BLaER1 (cell line): ENCODE data around the gene CCDC120.

ENCODE experiments used
- H3K27ac ChIP-seq: shearing (Covaris generic); formaldehyde crosslinking; 2 replicates; pipeline ENCODE4 v1.8.1; 2022
- H3K27me3 ChIP-seq: shearing (Covaris generic); formaldehyde crosslinking; 2 replicates; pipeline ENCODE4 v1.8.1; 2022
- H3K36me3 ChIP-seq: shearing (Covaris generic); formaldehyde crosslinking; 2 replicates; pipeline ENCODE4 v1.8.1; 2022
- H3K4me1 ChIP-seq: shearing (Covaris generic); formaldehyde crosslinking; 2 replicates; pipeline ENCODE4 v1.8.1; 2022
- H3K4me2 ChIP-seq: shearing (Covaris generic); formaldehyde crosslinking; 2 replicates; pipeline ENCODE4 v1.8.1; 2022
- H3K4me3 ChIP-seq: shearing (Covaris generic); formaldehyde crosslinking; 2 replicates; pipeline ENCODE4 v1.8.1; 2022
- H3K9ac ChIP-seq: shearing (Covaris generic); formaldehyde crosslinking; 2 replicates; pipeline ENCODE4 v1.8.1; 2022
- H3K9me3 ChIP-seq: shearing (Covaris generic); formaldehyde crosslinking; 2 replicates; pipeline ENCODE4 v1.8.1; 2022
- H4K20me1 ChIP-seq: shearing (Covaris generic); formaldehyde crosslinking; 2 replicates; pipeline ENCODE4 v1.8.1; 2022
- Cebpa-rat ChIP-seq: shearing (Covaris generic); IDR thresholded peaks from 2 replicates; pipeline ENCODE4 v1.8.1; 2022

CCDC120 gene

GRCh38 chrX:49060914-49061313 lies 2.1 kb downstream of the CCDC120 start:
- no peak overlapping the region for H3K27ac ChIP-seq
- H3K36me3 ChIP-seq: peaks cover 30% of the 10 kb centered on the region; the same call in 1 of the 2 replicates
- H3K9me3 ChIP-seq: no peaks in the 10 kb centered on the region
- no peak overlapping the region for H3K4me2 ChIP-seq
- H3K4me1 ChIP-seq: no peaks in the 10 kb centered on the region
- H4K20me1 ChIP-seq: peaks cover 31% of the 10 kb centered on the region
- H3K9ac ChIP-seq: no peak overlapping the region
- H3K4me3 ChIP-seq: no peak overlapping the region
- H3K27me3 ChIP-seq: peaks cover 52% of the 10 kb centered on the region; the same call in 1 of the 2 replicates
- no peak for TF ChIP-seq Cebpa-rat

GRCh38 chrX:49061490-49061889 lies 2.7 kb downstream of the CCDC120 start:
- no peak for TF ChIP-seq Cebpa-rat
- Histone ChIP-seq H3K4me1 (no peaks in the 10 kb centered on the region), H3K36me3 (peaks cover 30% of the 10 kb centered on the region; the same call in 1 of the 2 replicates)

GRCh38 chrX:49061916-49062315 lies 3.1 kb downstream of the CCDC120 start:
- H3K4me1 ChIP-seq: no peaks in the 10 kb centered on the region
- no peak overlapping the region for H3K4me2 ChIP-seq
- peaks cover 30% of the 10 kb centered on the region; the same call in 1 of the 2 replicates for H3K36me3 ChIP-seq
- TF ChIP-seq Cebpa-rat: no peak
- no peak overlapping the region for H3K27ac ChIP-seq
- H3K9me3 ChIP-seq: no peaks in the 10 kb centered on the region
- H3K4me3 ChIP-seq: no peak overlapping the region
- peaks cover 31% of the 10 kb centered on the region for H4K20me1 ChIP-seq
- no peak overlapping the region for H3K9ac ChIP-seq
- peaks cover 46% of the 10 kb centered on the region; the same call in 1 of the 2 replicates for H3K27me3 ChIP-seq

More at GRCh38 chrX:49061490-49061889, 2.7 kb downstream of the CCDC120 start:
- Histone ChIP-seq H3K4me3 (no peak overlapping the region), H3K27ac (no peak overlapping the region), H3K9me3 (no peaks in the 10 kb centered on the region), H3K4me2 (no peak overlapping the region), H4K20me1 (peaks cover 31% of the 10 kb centered on the region), H3K27me3 (peaks cover 50% of the 10 kb centered on the region; the same call in 1 of the 2 replicates), H3K9ac (no peak overlapping the region)

- Histone ChIP-seq H3K4me2 (no peak overlapping the region), H3K9ac (no peak overlapping the region), H3K4me3 (no peak overlapping the region), H3K9me3 (no peaks in the 10 kb centered on the region), H3K36me3 (peaks cover 30% of the 10 kb centered on the region; the same call in 1 of the 2 replicates), H3K4me1 (no peaks in the 10 kb centered on the region), H4K20me1 (peaks cover 26% of the 10 kb centered on the region), H3K27ac (no peak overlapping the region), H3K27me3 (0 out of 2 replicates have a peak, but pooled peaks cover 31% of the 10 kb centered on the region)
- TF ChIP-seq Cebpa-rat: no peak
Observed at GRCh38 chrX:49063715-49064114, 4.9 kb downstream of the CCDC120 start.

- Histone ChIP-seq H3K27ac (no peak overlapping the region), H3K4me2 (no peak overlapping the region), H3K36me3 (peaks cover 35% of the 10 kb centered on the region; the same call in 1 of the 2 replicates), H3K4me3 (no peak overlapping the region), H3K4me1 (no peaks in the 10 kb centered on the region), H3K9me3 (no peaks in the 10 kb centered on the region), H4K20me1 (peaks cover 32% of the 10 kb centered on the region), H3K9ac (no peak overlapping the region), H3K27me3 (0 out of 2 replicates have a peak, but pooled peaks cover 30% of the 10 kb centered on the region)
- TF ChIP-seq Cebpa-rat: no peak
Observed at GRCh38 chrX:49064303-49064702, 5.5 kb downstream of the CCDC120 start.

GRCh38 chrX:49064735-49065134 lies 5.9 kb downstream of the CCDC120 start:
- Histone ChIP-seq H3K9me3 (no peaks in the 10 kb centered on the region), H3K4me2 (no peak overlapping the region), H3K36me3 (peaks cover 38% of the 10 kb centered on the region; the same call in 1 of the 2 replicates), H4K20me1 (peaks cover 34% of the 10 kb centered on the region), H3K4me1 (no peaks in the 10 kb centered on the region), H3K4me3 (no peak overlapping the region), H3K27ac (no peak overlapping the region), H3K9ac (no peak overlapping the region), H3K27me3 (0 out of 2 replicates have a peak, but pooled peaks cover 30% of the 10 kb centered on the region)
- TF ChIP-seq Cebpa-rat: no peak

GRCh38 chrX:49066278-49066677 lies 7.5 kb downstream of the CCDC120 start:
- Histone ChIP-seq H3K4me2 (no peak overlapping the region), H3K9me3 (no peaks in the 10 kb centered on the region), H3K9ac (no peak overlapping the region), H3K27me3 (0 out of 2 replicates have a peak, but pooled peaks cover 20% of the 10 kb centered on the region), H3K27ac (no peak overlapping the region), H3K4me1 (no peaks in the 10 kb centered on the region), H4K20me1 (peaks cover 30% of the 10 kb centered on the region), H3K4me3 (no peak overlapping the region), H3K36me3 (peaks cover 38% of the 10 kb centered on the region; the same call in 1 of the 2 replicates)
- no peak for TF ChIP-seq Cebpa-rat

- H3K4me1 ChIP-seq: no peaks in the 10 kb centered on the region
- H3K27ac ChIP-seq: no peak overlapping the region
- 0 out of 2 replicates have a peak, but pooled peaks cover 16% of the 10 kb centered on the region for H3K27me3 ChIP-seq
- no peak overlapping the region for H3K9ac ChIP-seq
- TF ChIP-seq Cebpa-rat: no peak
- H3K4me2 ChIP-seq: no peak overlapping the region
- peaks cover 39% of the 10 kb centered on the region; the same call in 1 of the 2 replicates for H3K36me3 ChIP-seq
- peaks cover 26% of the 10 kb centered on the region for H4K20me1 ChIP-seq
- no peaks in the 10 kb centered on the region for H3K9me3 ChIP-seq
- no peak overlapping the region for H3K4me3 ChIP-seq
Observed at GRCh38 chrX:49066690-49067089, 7.9 kb downstream of the CCDC120 start.

- H3K27me3 ChIP-seq: 0 out of 2 replicates have a peak, but pooled peaks cover 14% of the 10 kb centered on the region
- peaks cover 32% of the 10 kb centered on the region; the same call in 1 of the 2 replicates for H3K36me3 ChIP-seq
- no peak overlapping the region for H3K4me3 ChIP-seq
- no peak overlapping the region for H3K27ac ChIP-seq
- H4K20me1 ChIP-seq: peaks cover 25% of the 10 kb centered on the region
- TF ChIP-seq Cebpa-rat: no peak
- no peak overlapping the region for H3K4me2 ChIP-seq
- H3K9me3 ChIP-seq: no peaks in the 10 kb centered on the region; the same call in 1 of the 2 replicates
- H3K9ac ChIP-seq: no peak overlapping the region
- peaks cover 5% of the 10 kb centered on the region for H3K4me1 ChIP-seq
Observed at GRCh38 chrX:49067285-49068120, 8.7 kb downstream of the CCDC120 start.

- Histone ChIP-seq H3K27ac (no peak overlapping the region), H3K36me3 (peaks cover 25% of the 10 kb centered on the region; the same call in 1 of the 2 replicates), H3K9ac (no peak overlapping the region), H3K4me1 (peaks cover 13% of the 10 kb centered on the region), H3K27me3 (0 out of 2 replicates have a peak, but pooled peaks cover 14% of the 10 kb centered on the region), H3K4me2 (no peak overlapping the region), H3K9me3 (no peaks in the 10 kb centered on the region; the same call in none of the 2 replicates), H4K20me1 (peaks cover 23% of the 10 kb centered on the region), H3K4me3 (no peak overlapping the region)
- TF ChIP-seq Cebpa-rat: no peak
Observed at GRCh38 chrX:49069038-49069437, 10.2 kb downstream of the CCDC120 start.
